DOHH2 (cell line): Measurements from ENCODE around the gene UPK1B.

ENCODE experiments used
- EZH2phosphoT487 ChIP-seq: fragments of 200-600 bp; sonication (generic); IDR thresholded peaks from 2 replicates; pipeline ENCODE4 v1.6.1; 2017; ENCODE audit warnings: borderline replicate concordance, mild to moderate bottlenecking, antibody characterized with exemption, low read length, moderate library complexity, mixed read lengths
- TF ChIP-seq, protein P1 (sequence below): fragments of 200-600 bp; sonication (generic); IDR thresholded peaks from one replicate; pipeline ENCODE4 v1.5.1; 2014; ENCODE audit warnings: antibody characterized with exemption, mild to moderate bottlenecking, low read depth, low read length; ENCODE audit not compliant: poor library complexity, severe bottlenecking

DNA sequence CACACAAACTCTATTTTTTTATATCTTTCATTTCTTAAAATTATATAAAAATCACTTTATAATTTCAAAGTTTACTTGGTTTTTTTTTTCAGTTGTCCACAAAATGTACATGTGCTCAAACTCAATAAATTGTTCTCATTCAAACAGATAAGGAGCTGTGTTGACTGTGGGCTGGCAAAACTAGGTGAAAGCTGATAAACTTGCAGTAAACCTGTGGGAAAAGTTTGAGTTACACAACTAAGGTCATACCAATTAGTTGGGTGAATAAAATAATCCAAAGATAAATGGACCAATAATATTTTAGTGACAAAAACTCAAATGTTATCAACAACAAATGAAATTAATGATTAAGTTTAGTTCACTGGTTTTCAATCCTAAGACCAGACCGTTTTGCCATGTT is 12.6 kb upstream of the UPK1B start:
- TF ChIP-seq, protein P1, sequence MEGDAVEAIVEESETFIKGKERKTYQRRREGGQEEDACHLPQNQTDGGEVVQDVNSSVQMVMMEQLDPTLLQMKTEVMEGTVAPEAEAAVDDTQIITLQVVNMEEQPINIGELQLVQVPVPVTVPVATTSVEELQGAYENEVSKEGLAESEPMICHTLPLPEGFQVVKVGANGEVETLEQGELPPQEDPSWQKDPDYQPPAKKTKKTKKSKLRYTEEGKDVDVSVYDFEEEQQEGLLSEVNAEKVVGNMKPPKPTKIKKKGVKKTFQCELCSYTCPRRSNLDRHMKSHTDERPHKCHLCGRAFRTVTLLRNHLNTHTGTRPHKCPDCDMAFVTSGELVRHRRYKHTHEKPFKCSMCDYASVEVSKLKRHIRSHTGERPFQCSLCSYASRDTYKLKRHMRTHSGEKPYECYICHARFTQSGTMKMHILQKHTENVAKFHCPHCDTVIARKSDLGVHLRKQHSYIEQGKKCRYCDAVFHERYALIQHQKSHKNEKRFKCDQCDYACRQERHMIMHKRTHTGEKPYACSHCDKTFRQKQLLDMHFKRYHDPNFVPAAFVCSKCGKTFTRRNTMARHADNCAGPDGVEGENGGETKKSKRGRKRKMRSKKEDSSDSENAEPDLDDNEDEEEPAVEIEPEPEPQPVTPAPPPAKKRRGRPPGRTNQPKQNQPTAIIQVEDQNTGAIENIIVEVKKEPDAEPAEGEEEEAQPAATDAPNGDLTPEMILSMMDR: no peak
- TF ChIP-seq EZH2phosphoT487: no peak
